SHP77 (cell line): Measurements from ENCODE around the gene SMS.
"Not testable (repeated sequence)": the region's sequence is repeated elsewhere in the genome, so short reads cannot be mapped to it uniquely, and the experiment has no call there.

Experiments used
- DNase-seq, 2 experiments: peaks; one replicate each; lab custom pipeline; 2025; lab: John Stamatoyannopoulos, UW

The SMS gene

GRCh38 chrX:21950557-21950956 is 10.0 kb downstream of the SMS start:
- DNase-seq = not testable (repeated sequence)

- DNase-seq = no peak
Observed at GRCh38 chrX:21952624-21953023, 12.1 kb downstream of the SMS start.

- not testable (repeated sequence) for DNase-seq
Observed at GRCh38 chrX:21953195-21953830, 12.8 kb downstream of the SMS start.

- no peak for DNase-seq
Observed at GRCh38 chrX:21955403-21956189, 15.1 kb downstream of the SMS start.

- DNase-seq = no peak
Observed at GRCh38 chrX:21956783-21957182, 16.3 kb downstream of the SMS start.

GRCh38 chrX:21958187-21958586 is 17.7 kb downstream of the SMS start:
- no peak for DNase-seq

GRCh38 chrX:21958916-21959315 is 18.4 kb downstream of the SMS start:
- no peak for DNase-seq

GRCh38 chrX:21959362-21960051 is 19.0 kb downstream of the SMS start:
- no peak for DNase-seq

- DNase-seq = no peak
Observed at GRCh38 chrX:21960569-21961541, 20.3 kb downstream of the SMS start.

GRCh38 chrX:21962361-21962760 is 21.9 kb downstream of the SMS start:
- DNase-seq = no peak

- no peak for DNase-seq
Observed at GRCh38 chrX:21963269-21963668, 22.8 kb downstream of the SMS start.

GRCh38 chrX:21963731-21964405 is 23.4 kb downstream of the SMS start:
- no peak for DNase-seq

GRCh38 chrX:21966866-21967265 is 26.4 kb downstream of the SMS start:
- DNase-seq = no peak

- no peak for DNase-seq
Observed at GRCh38 chrX:21968333-21968732, 27.8 kb downstream of the SMS start.

GRCh38 chrX:21970326-21970725 is 29.8 kb downstream of the SMS start:
- no peak for DNase-seq

GRCh38 chrX:21972046-21972445 is 31.5 kb downstream of the SMS start:
- no peak for DNase-seq

GRCh38 chrX:21972721-21973120 is 32.2 kb downstream of the SMS start:
- DNase-seq = no peak

GRCh38 chrX:21973321-21974010 is 33.0 kb downstream of the SMS start:
- no peak for DNase-seq

- no peak for DNase-seq
Observed at GRCh38 chrX:21974011-21974385, 33.5 kb downstream of the SMS start.

GRCh38 chrX:21975242-21975641 is 34.7 kb downstream of the SMS start:
- no peak for DNase-seq

- no peak for DNase-seq
Observed at GRCh38 chrX:21975812-21976211, 35.3 kb downstream of the SMS start.
